Measurements from ENCODE around the gene IRF8.

Gene IRF8

DNA sequence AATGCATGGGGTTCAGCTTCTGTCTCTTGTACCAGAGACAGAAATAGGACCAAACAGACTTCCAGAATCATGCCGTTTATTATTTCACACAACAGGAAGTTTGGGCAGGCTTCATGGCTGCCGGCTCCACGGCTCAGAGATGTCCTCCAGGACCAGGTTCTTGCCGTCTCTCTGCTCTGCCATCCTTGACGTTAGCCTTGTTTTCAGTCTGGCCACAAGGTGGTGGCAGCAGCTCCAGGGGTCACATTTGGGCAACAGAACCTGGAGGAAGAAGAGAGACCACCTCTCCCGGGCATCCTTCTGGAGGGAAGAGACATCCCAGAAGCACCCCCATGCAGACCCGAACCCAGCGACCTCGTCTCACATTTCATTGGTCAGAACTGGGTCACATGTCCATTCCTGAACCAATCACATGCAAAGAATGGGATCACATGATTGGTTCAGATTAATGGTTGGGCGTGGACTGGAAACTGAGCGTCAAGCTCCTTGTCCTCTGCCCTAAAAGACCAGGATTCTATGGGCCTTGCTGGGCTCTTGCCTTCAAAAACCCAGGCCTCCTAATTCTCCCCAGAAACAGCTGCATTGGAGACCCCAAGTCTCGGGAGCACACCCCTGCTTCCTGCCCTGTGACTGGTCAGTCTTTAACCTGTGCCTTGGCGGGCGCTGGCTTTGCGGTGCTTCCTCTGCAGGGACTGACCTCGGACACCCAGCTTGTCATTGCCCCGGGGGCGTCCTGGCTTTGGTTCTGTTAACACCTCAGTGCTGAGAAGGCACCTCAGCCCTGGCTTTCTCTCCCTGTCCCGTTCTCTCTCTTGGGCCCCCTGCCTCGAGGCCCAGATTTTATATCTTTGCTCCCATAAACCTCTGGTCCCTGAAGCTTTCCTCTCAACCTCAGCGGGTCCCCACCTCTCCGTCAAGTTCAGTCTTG lies 63.3 kb downstream of the IRF8 start:
- no peak for FAIRE-seq

DNA sequence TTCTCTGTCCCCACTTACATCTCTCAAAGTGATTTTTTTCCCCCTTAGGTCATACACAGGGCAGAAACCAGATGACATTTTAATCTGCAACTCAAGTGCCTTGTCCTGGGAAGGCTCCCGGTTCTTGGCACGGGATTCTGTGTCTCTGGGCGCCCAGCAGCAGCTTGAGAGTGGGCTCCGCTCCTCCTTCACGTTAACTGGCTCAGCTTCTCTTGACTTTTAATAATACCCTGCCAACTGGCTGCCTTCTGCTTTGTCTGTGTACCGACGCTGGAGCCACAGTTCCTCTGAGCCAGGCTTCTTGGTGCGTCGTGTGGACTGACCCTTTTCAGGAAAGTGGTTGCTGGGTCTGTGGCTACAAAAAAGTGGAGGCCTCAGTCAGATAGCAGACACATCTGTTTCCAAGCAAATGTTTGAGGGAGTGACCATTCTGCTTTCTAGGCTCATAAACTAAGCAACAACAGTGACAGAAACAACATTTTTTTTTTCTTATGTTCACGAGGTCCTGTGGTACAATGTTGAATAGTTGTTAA lies 64.9 kb downstream of the IRF8 start:
- FAIRE-seq: no peak

DNA sequence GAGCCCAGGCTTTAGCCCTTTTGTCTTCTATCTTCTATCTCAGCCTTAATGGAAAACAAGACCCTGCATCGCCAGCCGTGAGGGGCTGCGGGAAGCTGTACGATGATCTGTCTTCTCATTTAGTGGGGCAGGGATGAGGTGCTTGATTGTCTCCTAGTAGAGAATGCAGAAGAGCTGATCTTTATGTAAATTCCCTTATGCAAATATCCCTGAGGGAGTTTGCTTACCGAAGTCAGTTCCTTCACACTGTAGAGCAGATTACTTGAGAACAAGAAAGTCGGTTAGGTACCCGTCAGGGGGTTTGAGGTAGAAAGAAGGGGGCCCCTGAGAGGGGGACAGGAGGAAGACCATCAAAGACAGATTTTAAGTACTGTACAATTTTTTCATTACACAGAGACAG lies 66.2 kb downstream of the IRF8 start:
- no peak for FAIRE-seq

DNA sequence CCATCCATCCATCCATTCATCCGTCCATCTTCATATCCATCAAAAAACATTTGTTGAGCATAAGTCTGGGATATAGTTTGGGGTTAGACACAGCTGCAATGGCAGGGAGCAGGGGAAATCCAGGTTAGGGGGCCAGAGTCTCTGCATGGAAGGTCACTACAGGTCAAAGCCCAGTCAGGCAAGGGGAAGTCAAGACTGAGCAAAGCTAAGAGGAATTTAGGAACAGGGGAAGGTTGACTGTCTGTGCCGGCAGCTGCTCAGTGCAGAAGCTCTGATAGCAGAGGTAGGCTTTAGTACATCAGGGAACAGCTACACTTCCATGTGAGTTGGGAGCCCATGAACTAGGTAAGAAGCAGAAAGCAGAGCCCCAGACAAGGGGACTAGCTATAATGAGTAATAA lies 68.1 kb downstream of the IRF8 start:
- FAIRE-seq: no peak

DNA sequence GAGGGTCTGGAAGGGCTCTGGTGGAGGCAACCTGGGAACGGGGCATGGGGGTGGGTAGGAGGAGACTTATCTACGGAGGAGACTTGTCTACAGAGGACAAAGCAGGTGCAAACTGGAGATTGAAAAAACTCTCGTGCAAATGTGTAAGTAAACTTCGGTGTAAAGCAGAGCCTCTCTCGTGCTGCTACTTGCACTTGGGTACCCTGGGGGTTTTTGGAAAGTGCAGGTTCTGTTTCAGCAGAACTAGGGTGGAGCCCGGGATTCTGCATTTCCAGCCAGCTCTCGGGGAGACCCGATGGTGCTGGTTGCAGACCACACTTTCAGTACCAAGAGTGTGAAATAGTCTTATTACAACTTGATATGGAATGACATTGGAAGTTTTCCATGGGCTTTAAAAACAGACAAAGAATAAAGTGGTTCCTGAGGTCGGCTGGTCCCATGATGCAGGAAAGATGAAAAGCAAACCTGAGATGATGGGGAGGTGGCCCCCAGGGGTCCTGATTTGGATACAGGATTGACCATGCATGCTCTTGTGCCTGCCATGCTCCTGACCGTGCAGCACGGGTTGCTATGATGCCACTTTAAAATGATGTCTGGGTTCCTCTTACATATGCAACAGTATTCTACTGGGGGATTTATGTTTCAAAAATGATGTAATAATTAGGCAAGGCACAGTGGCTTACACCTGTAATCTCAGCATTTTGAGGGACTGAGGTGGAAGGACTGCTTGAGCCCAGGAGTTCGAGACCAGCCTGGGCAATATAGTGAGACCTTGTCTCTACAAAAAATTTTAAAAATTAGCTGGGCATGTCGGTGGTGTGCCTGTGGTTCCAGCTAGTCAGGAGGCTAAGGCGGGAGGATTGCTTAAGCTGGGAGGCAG lies 69.3 kb downstream of the IRF8 start:
- no peak for FAIRE-seq

DNA sequence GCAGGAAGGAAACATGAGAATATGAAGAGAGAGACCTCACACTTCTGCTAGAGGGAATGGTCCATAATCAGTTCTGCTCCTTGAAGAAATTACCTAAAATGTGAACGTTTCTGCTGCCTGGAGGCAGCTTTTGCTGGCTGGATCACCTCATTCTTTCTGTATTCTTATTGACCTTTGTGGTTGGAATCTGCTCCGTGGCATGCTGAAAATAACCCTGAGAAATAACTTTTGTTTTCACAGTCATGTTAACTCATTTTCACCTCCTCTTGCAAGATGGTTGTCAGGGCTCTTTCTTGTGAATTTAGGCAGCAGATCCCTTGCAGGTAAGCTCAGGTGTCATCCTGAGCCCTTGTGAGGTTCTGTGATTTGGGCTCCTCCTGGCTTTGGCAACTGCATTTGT lies 70.2 kb downstream of the IRF8 start:
- no peak for FAIRE-seq

DNA sequence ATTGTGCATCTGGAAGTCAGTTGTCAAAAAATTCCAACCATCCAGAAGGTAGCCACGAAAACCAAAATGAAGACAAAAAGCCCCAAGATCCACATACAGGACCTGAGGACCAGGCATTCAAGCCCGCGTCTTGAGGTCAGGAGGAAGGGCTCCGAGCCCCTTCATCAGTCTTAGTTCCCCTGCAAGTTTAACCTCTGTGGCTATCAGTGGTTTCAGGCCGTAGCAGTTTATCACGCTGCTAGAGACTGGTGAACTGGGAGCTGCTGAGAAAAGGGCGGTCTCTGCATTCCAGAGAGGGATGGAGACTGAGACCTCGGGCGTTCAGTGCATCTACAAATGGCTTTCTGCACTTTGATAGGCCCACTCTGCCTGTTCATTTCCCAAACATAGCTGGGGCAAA lies 70.6 kb downstream of the IRF8 start:
- no peak for FAIRE-seq

DNA sequence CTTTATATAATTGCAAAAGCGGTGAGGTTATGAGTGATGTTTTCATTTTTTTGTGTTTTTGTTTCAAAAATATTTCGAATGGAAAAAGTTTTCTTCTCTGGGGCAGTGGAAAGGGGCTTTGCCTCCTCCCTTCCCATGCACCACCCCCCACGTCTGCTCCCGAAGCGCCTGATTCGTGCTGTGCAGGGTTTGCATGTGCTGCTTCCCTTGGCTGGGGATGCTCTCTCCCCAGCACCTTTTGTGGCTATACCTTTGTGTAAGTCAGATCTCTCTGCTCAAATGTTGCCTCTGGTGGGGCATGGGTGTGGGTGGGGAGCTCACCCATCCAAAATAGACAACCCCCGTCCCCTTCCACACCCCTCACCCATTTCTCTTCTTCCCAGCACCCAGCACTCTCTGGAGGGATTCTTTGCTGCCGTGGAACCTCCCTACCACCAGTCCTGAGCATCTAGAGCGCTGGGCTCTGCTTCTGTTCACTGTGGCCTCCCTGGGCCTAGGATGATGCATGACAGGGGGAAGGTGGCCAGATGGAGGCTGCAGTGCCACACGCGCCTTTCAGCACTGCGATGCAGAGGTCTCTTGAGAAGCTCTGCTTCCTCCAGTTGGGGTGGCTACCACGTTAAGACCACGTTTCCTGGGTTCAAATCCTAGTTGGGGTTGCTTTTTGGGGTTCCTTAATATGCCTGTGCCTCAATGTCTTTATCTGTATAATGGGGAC lies 71.2 kb downstream of the IRF8 start:
- no peak for FAIRE-seq

DNA sequence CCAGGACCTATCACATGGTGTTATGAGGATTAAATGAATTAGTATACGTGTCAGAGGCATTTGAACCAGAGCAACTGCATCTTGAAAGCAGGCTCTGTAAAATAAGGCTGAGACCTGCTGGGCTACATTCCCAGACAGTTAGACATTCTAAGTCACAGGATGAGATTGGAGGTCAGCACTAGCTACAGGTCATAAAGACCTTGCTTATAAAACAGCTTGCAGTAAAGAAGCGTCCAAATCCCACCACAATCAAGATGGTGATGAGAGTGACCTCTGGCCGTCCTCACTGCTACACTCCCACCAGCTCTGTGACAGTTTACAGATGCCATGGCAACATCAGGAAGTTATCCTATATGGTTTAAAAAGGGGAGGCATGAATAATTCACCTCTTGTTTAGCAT lies 71.8 kb downstream of the IRF8 start:
- no peak for FAIRE-seq
